ENCODE measurements around the gene TMEM63A. TPM values are rescaled to one million over a fixed set of nuclear protein-coding genes. Genes with fewer than 3 reads are reported as not detected.

The TMEM63A gene
- total RNA-seq, 4 donors from 2014 or later = 6.3 to 19.5 (median 10.6) TPM

Small RNA genes lying within 50 kb of the gene (microRNA-seq; reads per million reads assigned to microRNA genes)
- 0 reads per million in 2 donors for gene MIR6741 (ENCODE audit: borderline replicate concordance in 2 of 2)

Other genes with a start within 250 kb of the TMEM63A start
- 100 to 1,000 TPM in 1 of 4 donors, 10 to 100 TPM in 3; 56.1 to 112 (median 62.2) TPM for gene ENAH, start 229.3 kb downstream of the TMEM63A start, total RNA-seq
- 100 to 1,000 TPM; 182 to 207 (median 198) TPM for gene SRP9, start 104.6 kb downstream of the TMEM63A start, total RNA-seq
- 100 to 1,000 TPM in 2 of 4 donors, 10 to 100 TPM in 2; 65.7 to 155 (median 108) TPM for gene EPHX1, start 72.3 kb downstream of the TMEM63A start, total RNA-seq
- under 1 TPM in 1 of 4 donors, not detected in 3; 0.97 TPM for gene LEFTY1, start 6.8 kb upstream of the TMEM63A start, total RNA-seq
- gene PYCR2, start 41.9 kb upstream of the TMEM63A start, total RNA-seq = 10 to 100 TPM; 31.9 to 50.3 (median 42.5) TPM
- under 1 TPM in 1 of 4 donors, not detected in 3; 0.20 TPM for gene LEFTY2, start 58.8 kb upstream of the TMEM63A start, total RNA-seq
- 10 to 100 TPM; 20.1 to 30.0 (median 23.0) TPM for gene SDE2, start 117.0 kb upstream of the TMEM63A start, total RNA-seq
- gene H3-3A, start 180.3 kb upstream of the TMEM63A start, total RNA-seq = 100 to 1,000 TPM; 163 to 289 (median 191) TPM